KMS-11 (cell line): ENCODE results near the gene SAMHD1.

Experiments used
- H2AFZ ChIP-seq: fragments of 200-600 bp; sonication (generic); 2 replicates; pipeline ENCODE4 v1.6.1; 2016; ENCODE audit warnings: antibody characterized with exemption, mixed run types, low read depth
- H3K27ac ChIP-seq: fragments of 200-600 bp; sonication (generic); 2 replicates; pipeline ENCODE4 v1.6.1; 2016; ENCODE audit warnings: mild to moderate bottlenecking, mixed run types
- H3K27me3 ChIP-seq: fragments of 200-600 bp; sonication (generic); 2 replicates; pipeline ENCODE4 v1.6.1; 2017; ENCODE audit warnings: mild to moderate bottlenecking, low read depth, mixed run types, moderate library complexity; ENCODE audit not compliant: insufficient read depth
- H3K36me3 ChIP-seq: fragments of 200-600 bp; sonication (generic); 2 replicates; pipeline ENCODE4 v1.6.1; 2017; ENCODE audit warnings: mild to moderate bottlenecking, mixed run types; ENCODE audit not compliant: insufficient read depth
- H3K4me1 ChIP-seq: fragments of 200-600 bp; sonication (generic); 2 replicates; pipeline ENCODE4 v1.6.1; 2016; ENCODE audit warnings: mild to moderate bottlenecking, low read depth, mixed run types; ENCODE audit not compliant: poor library complexity, severe bottlenecking
- H3K4me2 ChIP-seq: fragments of 200-600 bp; sonication (generic); 2 replicates; pipeline ENCODE4 v1.7.0; 2016; ENCODE audit warnings: mild to moderate bottlenecking, mixed run types
- H3K4me3 ChIP-seq: fragments of 200-600 bp; sonication (generic); IDR thresholded peaks from 2 replicates; pipeline ENCODE4 v1.6.1; 2017; ENCODE audit warnings: low read depth, low read length, mixed read lengths; ENCODE audit not compliant: insufficient read depth
- H3K79me2 ChIP-seq: fragments of 200-600 bp; sonication (generic); 2 replicates; pipeline ENCODE4 v1.6.1; 2016; ENCODE audit warnings: low read depth, mixed run types; ENCODE audit not compliant: insufficient read depth
- H3K9ac ChIP-seq: fragments of 200-600 bp; sonication (generic); 2 replicates; pipeline ENCODE4 v1.6.1; 2016; ENCODE audit warnings: mild to moderate bottlenecking, mixed run types
- H4K20me1 ChIP-seq: fragments of 200-600 bp; sonication (generic); 2 replicates; pipeline ENCODE4 v1.6.1; 2016; ENCODE audit warnings: mild to moderate bottlenecking, mixed run types; ENCODE audit not compliant: insufficient read depth
- TF ChIP-seq, protein P1 (sequence below): fragments of 200-600 bp; sonication (generic); conservative IDR thresholded peaks from 2 replicates; pipeline ENCODE4 v1.6.1; 2017; ENCODE audit warnings: low read depth, mild to moderate bottlenecking, antibody characterized with exemption, low read length, moderate library complexity, mixed read lengths

Gene SAMHD1

DNA sequence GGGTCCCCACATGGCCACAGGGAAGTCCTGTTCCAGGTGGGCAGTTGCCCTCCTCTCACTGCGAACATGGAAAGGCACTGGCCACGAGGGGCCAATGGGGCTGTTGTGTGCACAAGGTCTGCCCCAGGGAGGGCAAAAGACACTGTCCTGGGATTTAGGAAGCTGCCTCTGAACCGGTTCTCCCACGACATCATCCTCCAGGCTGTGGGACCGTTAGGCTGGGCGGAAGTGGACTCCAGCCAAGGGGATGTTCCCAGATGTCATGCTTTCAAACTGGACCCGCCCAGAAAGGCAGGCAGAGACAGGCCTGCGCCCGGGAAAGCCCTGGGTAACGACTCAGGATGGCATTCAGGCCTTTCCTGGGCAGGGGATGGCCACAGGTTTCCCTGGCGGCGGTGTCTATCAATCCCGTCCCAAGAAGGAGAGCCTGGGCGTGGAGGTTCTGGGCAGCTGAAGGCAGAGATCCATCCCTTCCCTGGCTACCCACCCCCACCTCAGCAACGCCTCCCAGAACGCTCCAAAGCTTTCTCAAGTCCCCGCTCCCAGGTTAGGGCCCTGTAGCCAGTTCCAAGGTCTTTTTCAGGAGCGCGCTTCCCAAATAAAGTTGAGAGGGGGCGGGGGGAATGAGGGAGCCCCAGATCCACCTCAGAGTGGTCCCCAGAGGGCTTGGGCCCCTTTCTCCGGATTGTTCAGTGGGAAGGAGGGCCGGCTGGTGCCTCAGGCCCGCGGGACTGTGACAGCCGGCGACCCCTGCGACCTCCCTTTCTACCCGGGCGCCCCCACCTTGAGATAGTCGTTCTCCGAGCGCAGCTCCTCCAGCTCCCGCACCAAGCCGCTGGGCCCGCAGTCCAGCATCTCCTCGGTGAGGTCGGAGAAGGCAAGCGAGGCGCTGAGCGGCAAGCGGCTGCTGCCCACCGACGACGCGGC, 89.4 kb downstream of the SAMHD1 start:
- Histone ChIP-seq H3K36me3 (no peaks in the 10 kb centered on the region), H4K20me1 (no peaks in the 10 kb centered on the region), H3K27ac (no peak overlapping the region), H3K27me3 (no peaks in the 10 kb centered on the region), H3K4me2 (no peak overlapping the region), H3K79me2 (no peaks in the 10 kb centered on the region), H3K4me3 (no peak overlapping the region), H3K4me1 (peaks cover 4% of the 10 kb centered on the region), H3K9ac (no peak overlapping the region), H2AFZ (no peak overlapping the region)
- TF ChIP-seq, protein P1, sequence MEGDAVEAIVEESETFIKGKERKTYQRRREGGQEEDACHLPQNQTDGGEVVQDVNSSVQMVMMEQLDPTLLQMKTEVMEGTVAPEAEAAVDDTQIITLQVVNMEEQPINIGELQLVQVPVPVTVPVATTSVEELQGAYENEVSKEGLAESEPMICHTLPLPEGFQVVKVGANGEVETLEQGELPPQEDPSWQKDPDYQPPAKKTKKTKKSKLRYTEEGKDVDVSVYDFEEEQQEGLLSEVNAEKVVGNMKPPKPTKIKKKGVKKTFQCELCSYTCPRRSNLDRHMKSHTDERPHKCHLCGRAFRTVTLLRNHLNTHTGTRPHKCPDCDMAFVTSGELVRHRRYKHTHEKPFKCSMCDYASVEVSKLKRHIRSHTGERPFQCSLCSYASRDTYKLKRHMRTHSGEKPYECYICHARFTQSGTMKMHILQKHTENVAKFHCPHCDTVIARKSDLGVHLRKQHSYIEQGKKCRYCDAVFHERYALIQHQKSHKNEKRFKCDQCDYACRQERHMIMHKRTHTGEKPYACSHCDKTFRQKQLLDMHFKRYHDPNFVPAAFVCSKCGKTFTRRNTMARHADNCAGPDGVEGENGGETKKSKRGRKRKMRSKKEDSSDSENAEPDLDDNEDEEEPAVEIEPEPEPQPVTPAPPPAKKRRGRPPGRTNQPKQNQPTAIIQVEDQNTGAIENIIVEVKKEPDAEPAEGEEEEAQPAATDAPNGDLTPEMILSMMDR: no peak

DNA sequence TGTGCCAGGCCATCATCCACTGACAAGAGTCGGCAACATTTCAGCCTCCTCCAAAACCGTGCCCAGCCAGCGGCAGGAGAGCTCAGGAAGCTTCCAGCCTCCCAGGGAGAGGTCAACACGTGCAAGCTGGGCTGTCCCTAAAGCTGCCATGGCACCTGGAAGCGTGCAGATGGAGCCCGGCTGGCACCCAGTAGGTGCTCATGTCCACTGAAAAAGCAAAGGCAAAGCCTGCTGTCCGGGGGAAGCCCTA, 90.0 kb downstream of the SAMHD1 start:
- Histone ChIP-seq H3K4me3 (no peak overlapping the region), H3K36me3 (no peaks in the 10 kb centered on the region), H3K79me2 (no peaks in the 10 kb centered on the region), H3K9ac (no peak overlapping the region), H3K4me1 (no peaks in the 10 kb centered on the region), H3K27me3 (no peaks in the 10 kb centered on the region), H2AFZ (no peak overlapping the region), H4K20me1 (no peaks in the 10 kb centered on the region), H3K4me2 (no peak overlapping the region), H3K27ac (no peak overlapping the region)
- TF ChIP-seq, protein P1: no peak

DNA sequence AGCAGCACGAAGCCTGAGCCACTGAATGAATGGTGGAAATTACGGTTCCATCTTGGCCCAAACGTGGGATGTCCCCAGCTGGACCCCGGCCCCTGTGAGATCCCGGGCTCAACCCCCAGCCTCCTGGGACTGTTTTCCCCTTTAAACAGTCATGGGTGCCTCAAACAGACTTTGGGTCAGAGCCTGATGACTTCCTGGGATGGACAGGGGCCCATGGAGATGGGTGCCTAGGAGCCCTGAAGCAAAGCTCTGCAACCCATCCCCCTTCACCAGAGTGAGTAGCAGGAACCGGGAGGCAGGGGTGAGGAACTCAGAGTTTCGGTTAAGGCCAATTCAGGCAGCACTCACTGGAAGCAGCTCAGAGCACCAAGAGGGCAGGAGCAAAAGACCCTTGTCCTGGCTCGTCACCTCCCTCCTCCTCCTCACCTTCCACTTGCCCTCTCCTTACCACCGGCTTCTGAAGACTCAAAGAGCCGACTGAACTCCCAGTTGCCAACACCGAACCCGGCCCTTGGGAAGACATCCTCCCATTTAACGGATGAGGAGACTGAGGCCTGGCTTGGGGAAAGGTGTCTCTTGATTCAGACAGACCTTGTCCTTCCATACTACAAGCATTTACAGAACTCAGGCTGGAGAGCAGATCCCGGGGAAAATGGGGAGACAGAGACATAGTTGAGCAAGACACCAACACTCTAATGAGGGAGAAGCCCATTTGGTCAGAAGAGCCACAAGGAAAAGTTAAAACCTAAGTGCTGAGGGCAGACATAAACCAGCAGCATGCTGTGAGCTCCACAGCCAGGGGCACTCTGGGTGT, 90.5 kb downstream of the SAMHD1 start:
- Histone ChIP-seq H3K27me3 (no peaks in the 10 kb centered on the region), H4K20me1 (no peaks in the 10 kb centered on the region), H3K4me3 (no peak overlapping the region), H3K4me2 (no peak overlapping the region), H3K9ac (no peak overlapping the region), H3K79me2 (no peaks in the 10 kb centered on the region), H2AFZ (no peak overlapping the region), H3K27ac (no peak overlapping the region), H3K36me3 (no peaks in the 10 kb centered on the region), H3K4me1 (no peaks in the 10 kb centered on the region)
- TF ChIP-seq, protein P1: no peak

DNA sequence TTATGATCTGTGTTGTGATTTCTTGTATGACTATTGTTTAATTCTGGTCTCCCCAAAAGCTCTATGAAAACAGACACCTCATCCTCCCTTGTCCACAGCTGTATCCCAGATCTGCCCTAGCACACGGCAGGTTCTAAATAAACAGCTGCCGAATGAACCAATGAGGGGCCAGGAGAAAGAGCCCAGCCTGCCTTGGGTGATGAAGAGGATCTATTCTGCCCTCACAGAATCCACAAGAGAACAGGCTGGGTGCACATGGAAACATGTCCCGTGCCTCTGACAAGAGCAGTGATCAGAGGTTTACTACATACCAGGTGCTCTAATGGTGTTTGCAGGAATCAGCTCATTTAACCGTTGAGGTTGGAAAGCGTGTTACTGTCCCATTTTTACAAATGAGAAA, 91.2 kb downstream of the SAMHD1 start:
- Histone ChIP-seq H3K79me2 (no peaks in the 10 kb centered on the region), H3K27me3 (no peaks in the 10 kb centered on the region), H3K27ac (no peak overlapping the region), H3K4me2 (no peak overlapping the region), H3K4me1 (no peaks in the 10 kb centered on the region), H3K9ac (no peak overlapping the region), H3K4me3 (no peak overlapping the region), H2AFZ (no peak overlapping the region), H3K36me3 (no peaks in the 10 kb centered on the region), H4K20me1 (no peaks in the 10 kb centered on the region)
- TF ChIP-seq, protein P1: no peak
